Measurements from ENCODE around the gene CCS. TPM values are rescaled to one million over a fixed set of nuclear protein-coding genes. Genes with fewer than 3 reads are reported as not detected.

The CCS gene
- total and polyA plus RNA-seq, 2 of the 4 experiments (the other 2 are of a cell fraction) = 20.1 to 53.0 TPM

GRCh38 chr11:66612458-66612857, 19.5 kb downstream of the CCS start:
- Histone ChIP-seq H4K5ac (ENCODE audit: low read depth, low read length) (no peak overlapping the region), H2AK9ac (replicated peaks; ENCODE audit: low read depth, low read length, poor library complexity) (no peak overlapping the region), H3K56ac (ENCODE audit: extremely low read depth, insufficient read depth, low read length) (no peak overlapping the region), H2AK5ac (ENCODE audit: low read depth, low read length) (no peak overlapping the region), H4K20me1 (ENCODE audit: insufficient read depth, low read length) (peaks cover 12% of the 10 kb centered on the region), H2BK15ac (ENCODE audit: low read depth, low read length) (no peak overlapping the region), H2AFZ (replicated peaks; ENCODE audit: low read length, poor library complexity) (no peak overlapping the region), H3K27ac (ENCODE audit: insufficient read depth, low read length) (no peak overlapping the region), H3K14ac (replicated peaks; ENCODE audit: low read depth, low read length) (no peak overlapping the region), H3K9ac (ENCODE audit: low read depth, low read length) (no peak overlapping the region), H3K4me1 (ENCODE audit: control insufficient read depth, insufficient read depth, low read length) (no peaks in the 10 kb centered on the region), H2BK120ac (ENCODE audit: low read depth, low read length) (no peak overlapping the region), H3K23ac (ENCODE audit: low read depth, low read length) (no peak overlapping the region), H3K9me1 (ENCODE audit: insufficient read depth, low read length) (no peaks in the 10 kb centered on the region), H4K91ac (ENCODE audit: insufficient read depth, low read depth, low read length) (no peak overlapping the region), H2BK20ac (ENCODE audit: low read depth, low read length) (no peak overlapping the region), H3K27me3 (ENCODE audit: control insufficient read depth, insufficient read depth, low read length) (no peaks in the 10 kb centered on the region), H3K79me1 (ENCODE audit: low read depth in 1 of 2, low read length in 2 of 2) (peaks cover 5 to 22% of the 10 kb centered on the region in 2 experiments; a peak in 3 of 4 replicates), H3K4me2 (ENCODE audit: low read depth, low read length) (no peak overlapping the region), H3K4ac (ENCODE audit: low read depth, low read length) (no peak overlapping the region), H3K36me3 (ENCODE audit: control insufficient read depth, insufficient read depth, low read length) (no peaks in the 10 kb centered on the region), H3K9me3 (ENCODE audit: control insufficient read depth, insufficient read depth, low read length) (no peaks in the 10 kb centered on the region), H3K4me3 (ENCODE audit: insufficient read depth, low read depth, low read length) (no peak overlapping the region), H2BK5ac (ENCODE audit: low read depth, low read length, poor library complexity, severe bottlenecking) (no peak overlapping the region), H4K8ac (ENCODE audit: low read depth in 2 of 2, low read length in 2 of 2) (no peak overlapping the region), H3K18ac (ENCODE audit: low read depth, low read length) (no peak overlapping the region)
- ChIA-PET POLR2A (ENCODE audit: unreplicated experiment) (no interaction called here), CTCF (no interaction called here)
- BruUV-seq (replicated peaks) = no TSS peak
- dilution Hi-C loops (cut with HindIII; ENCODE audit: low sequenced_read_pairs, unreplicated experiment) (no loop called here), in situ Hi-C loops (cut with MboI; ENCODE audit: low sequenced_read_pairs) (no loop called here), intact Hi-C loops (cut with micrococcal nuclease) (no loop called here)
- TF ChIP-seq MAZ (IDR thresholded peaks at IDR 0.05; ENCODE audit: borderline replicate concordance, low read depth, low read length) (no peak), RFX5 (IDR thresholded peaks at IDR 0.05; ENCODE audit: low read depth, low read length) (no peak), SMC3 (IDR thresholded peaks at IDR 0.05; ENCODE audit: low read depth, low read length) (no peak)
- WGBS, 2 experiments (ENCODE audit: extremely low coverage in 2 of 2, insufficient read length in 1 of 2) = no CpG with 5 or more reads among the region's 1 CpG
- no peak for DNase-seq
- ATAC-seq (ENCODE audit: low read depth) = no peak

All from IMR-90 (cell line).